Activated gamma-delta T cell (primary cell): ENCODE results near the gene NUFIP2.
"Not testable (repeated sequence)": the region's sequence is repeated elsewhere in the genome, so short reads cannot be mapped to it uniquely, and the experiment has no call there.

ENCODE experiments used
- DNase-seq: peaks from one replicate; lab custom pipeline; 2025; lab: John Stamatoyannopoulos, UW

NUFIP2 gene

GRCh38 chr17:29279397-29280070 is 14.4 kb downstream of the NUFIP2 start:
- no peak for DNase-seq

- no peak for DNase-seq
Measured at GRCh38 chr17:29278692-29279091, 15.3 kb downstream of the NUFIP2 start.

- DNase-seq: no peak
Measured at GRCh38 chr17:29273924-29274323, 20.0 kb downstream of the NUFIP2 start.

GRCh38 chr17:29271980-29272379 is 22.0 kb downstream of the NUFIP2 start:
- not testable (repeated sequence) for DNase-seq

GRCh38 chr17:29263916-29264315 is 30.0 kb downstream of the NUFIP2 start:
- DNase-seq: no peak

- no peak for DNase-seq
Measured at GRCh38 chr17:29257756-29258155, 36.2 kb downstream of the NUFIP2 start.

- DNase-seq: no peak
Measured at GRCh38 chr17:29256735-29257466, 37.0 kb downstream of the NUFIP2 start.

GRCh38 chr17:29255926-29256522 is 37.9 kb downstream of the NUFIP2 start:
- no peak for DNase-seq

- DNase-seq: no peak
Measured at GRCh38 chr17:29253037-29253436, 40.9 kb downstream of the NUFIP2 start.

GRCh38 chr17:29252101-29252791 is 41.7 kb downstream of the NUFIP2 start:
- DNase-seq: no peak

- no peak for DNase-seq
Measured at GRCh38 chr17:29251184-29251583, 42.8 kb downstream of the NUFIP2 start.

- no peak for DNase-seq
Measured at GRCh38 chr17:29250666-29251065, 43.3 kb downstream of the NUFIP2 start.

GRCh38 chr17:29248845-29249244 is 45.1 kb downstream of the NUFIP2 start:
- no peak for DNase-seq

- DNase-seq: no peak
Measured at GRCh38 chr17:29247219-29247618, 46.7 kb downstream of the NUFIP2 start.

- DNase-seq: no peak
Measured at GRCh38 chr17:29246628-29247027, 47.3 kb downstream of the NUFIP2 start, which contains the start of gene CRYBA1. Gene CRYBA1, plus strand, starts transcription at chr17:29246859. Its CDS starts 5 bp downstream, at chr17:29246864.

- DNase-seq: no peak
Measured at GRCh38 chr17:29245401-29245800, 48.5 kb downstream of the NUFIP2 start.

GRCh38 chr17:29243792-29244191 is 50.2 kb downstream of the NUFIP2 start:
- DNase-seq: no peak

GRCh38 chr17:29242790-29243189 is 51.2 kb downstream of the NUFIP2 start:
- DNase-seq: no peak

GRCh38 chr17:29242051-29242450 is 51.9 kb downstream of the NUFIP2 start:
- DNase-seq: no peak

GRCh38 chr17:29240968-29241963 is 52.7 kb downstream of the NUFIP2 start:
- DNase-seq: no peak

GRCh38 chr17:29240477-29240876 is 53.5 kb downstream of the NUFIP2 start:
- DNase-seq: no peak
